Left ventricle myocardium superior (tissue), 1 donor: ENCODE data around the gene GYPC. TPM values are rescaled to one million over a fixed set of nuclear protein-coding genes. Genes with fewer than 3 reads are reported as not detected.
"Not testable (repeated sequence)": the region's sequence is repeated elsewhere in the genome, so short reads cannot be mapped to it uniquely, and the experiment has no call there.

Source experiments
- ATAC-seq: fragments of 200-7000 bp; cut with Tn5 transposase; one replicate; pipeline ENCODE4 v1.9.1; 2020; ENCODE audit warnings: mild to moderate bottlenecking, moderate library complexity
- DNase-seq: peaks from one replicate; pipeline ENCODE4 v3.0.0-alpha.2; 2020
- intact Hi-C: fragments of 100-400 bp; cut with micrococcal nuclease; formaldehyde crosslinking; loops from one replicate; pipeline ENCODE4 v1.11.0; 2022
- total RNA-seq: library from RNA; stranded (reverse); fragmentation: NEBNext Ultra II Directional; extraction: Animal tissue kit (Norgen Biotek cat#: 25700); gene quantifications from one replicate; pipeline ENCODE4 v1.2.1, GENCODE V29; 2021
- donor health status: DM: no; HTN: yes; CAD: no; lungs with severe emphysema.

GYPC gene
- total RNA-seq, 1 donor from 2014 or later, result 114 TPM

DNA sequence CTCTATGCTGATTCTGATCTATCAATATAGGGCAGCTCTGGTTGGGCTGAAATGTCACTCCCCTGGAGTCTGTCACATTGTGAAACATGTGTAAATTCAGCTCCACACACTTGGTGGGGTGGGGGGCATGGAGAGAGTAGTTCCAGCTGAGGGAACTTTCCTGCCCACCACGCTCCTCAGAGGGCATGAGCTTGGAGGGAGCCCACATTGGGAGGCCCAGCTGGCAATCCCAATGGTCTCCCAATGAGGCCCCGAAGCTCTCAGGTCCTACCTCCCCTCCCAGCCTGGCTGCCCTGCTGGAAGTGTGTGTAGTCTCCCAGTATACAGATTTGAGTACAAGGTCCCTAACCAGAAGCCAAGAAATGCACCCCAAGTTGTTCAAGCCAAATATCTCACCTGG lies 31.5 kb downstream of the GYPC start:
- no peak for DNase-seq
- intact Hi-C loops, result no loop called here
- ATAC-seq, result no peak

DNA sequence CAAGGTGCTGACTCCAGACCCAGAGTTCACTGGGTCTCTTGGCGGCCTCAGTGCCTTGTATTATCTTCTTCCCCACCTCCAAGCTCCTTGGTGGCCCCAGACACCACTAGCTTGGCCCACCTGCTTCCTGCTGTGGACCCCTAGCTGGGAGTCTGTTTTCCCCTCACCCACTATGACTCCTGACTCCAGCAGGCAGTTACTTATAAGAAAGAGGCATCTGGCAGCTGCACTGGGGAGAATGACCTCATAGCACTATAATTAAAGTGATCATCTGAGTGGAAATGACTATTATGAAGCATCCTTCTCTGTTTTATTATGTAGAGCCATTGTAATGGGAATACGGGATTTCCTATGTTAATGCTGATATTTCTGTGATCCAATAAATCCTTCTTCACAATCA lies 32.6 kb downstream of the GYPC start:
- intact Hi-C loops, DNase-seq: not testable (repeated sequence)
- peak; percentile 76 for ATAC-seq

DNA sequence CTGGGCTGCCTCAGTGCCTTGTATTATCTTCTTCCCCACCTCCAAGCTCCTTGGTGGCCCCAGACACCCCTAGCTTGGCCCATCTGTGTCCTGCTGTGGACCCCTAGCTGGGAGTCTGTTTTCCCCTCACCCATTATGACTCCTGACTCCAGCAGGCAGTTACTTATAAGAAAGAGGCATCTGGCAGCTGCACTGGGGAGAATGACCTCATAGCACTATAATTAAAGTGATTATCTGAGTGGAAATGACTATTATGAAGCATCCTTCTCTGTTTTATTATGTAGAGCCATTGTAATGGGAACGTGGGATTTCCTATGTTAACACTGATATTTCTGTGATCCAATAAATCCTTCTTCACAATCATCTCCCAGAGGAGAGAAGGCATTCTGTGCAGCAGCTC lies 36.3 kb downstream of the GYPC start:
- peak; percentile 54 for ATAC-seq
- intact Hi-C loops, DNase-seq: not testable (repeated sequence)

DNA sequence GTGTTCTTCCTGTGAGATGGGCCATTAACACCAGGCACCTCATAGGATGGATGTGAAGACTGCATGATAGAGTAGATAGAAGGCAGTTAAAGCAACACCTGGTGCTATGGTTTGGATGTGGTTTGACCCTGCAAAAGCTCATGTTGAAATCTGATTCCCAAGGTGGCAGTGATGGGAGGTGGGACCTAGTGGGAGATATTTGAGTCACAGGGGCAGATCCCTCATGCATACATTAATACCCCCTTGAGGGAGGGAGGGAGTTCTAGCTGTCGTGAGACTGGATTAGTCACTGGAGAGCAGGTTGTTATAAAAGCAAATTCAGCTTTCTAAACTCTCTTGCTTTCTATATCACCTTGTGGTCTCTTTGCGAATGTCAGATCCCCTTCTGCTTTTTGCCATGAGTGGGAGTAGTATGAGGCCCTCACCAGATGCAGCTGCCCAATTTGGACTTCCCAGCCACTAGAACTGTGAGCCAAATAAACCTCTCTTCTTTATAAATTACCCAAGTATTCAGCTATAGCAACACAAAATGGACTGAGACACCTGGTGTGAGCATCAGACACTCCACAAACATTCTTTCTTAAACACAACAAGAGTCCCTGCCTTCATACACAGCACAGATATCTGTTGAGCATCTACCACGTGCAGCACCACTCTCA lies 37.1 kb downstream of the GYPC start:
- intact Hi-C loops, ATAC-seq, DNase-seq: not testable (repeated sequence)

DNA sequence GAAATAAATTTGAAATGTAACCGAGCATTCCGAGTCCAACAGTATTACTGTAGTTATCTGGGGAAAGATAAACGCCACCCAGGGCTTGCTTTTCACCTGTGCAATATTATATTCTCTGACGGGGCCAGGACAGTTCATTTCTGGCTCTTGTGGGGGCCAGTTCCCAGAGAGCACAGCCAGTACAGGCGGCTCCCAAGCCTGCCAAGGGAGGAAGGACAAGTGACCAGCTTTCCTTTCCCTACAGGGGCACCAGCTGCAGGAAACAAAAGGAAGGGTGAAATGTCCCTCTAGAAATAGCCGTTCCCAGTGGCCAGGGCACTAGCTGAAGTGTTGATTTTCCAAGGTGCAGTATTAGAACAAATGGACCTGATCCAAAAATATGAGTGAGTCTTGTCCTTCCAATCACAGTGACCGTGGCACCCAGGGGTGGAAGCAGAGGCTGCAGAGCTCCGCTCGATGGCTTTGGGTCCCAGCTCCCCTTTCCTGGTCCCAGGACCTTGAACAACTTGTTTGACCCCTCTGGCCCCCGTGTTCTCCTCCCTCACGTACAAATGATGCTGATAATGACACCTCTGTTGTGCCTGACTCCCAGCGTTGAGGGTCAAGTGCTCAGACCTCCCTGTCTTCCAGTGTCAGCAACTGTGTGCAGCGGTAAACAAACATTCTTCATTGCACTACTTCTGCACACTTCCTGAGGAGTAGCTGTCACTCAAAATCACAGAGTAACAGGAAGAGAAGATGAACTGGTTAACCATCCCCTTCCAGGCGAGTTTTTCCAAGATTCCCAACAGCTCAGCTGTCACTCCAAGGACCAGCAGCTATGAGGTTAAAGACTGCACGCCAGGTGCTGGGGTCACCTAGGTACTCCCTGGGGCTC lies 40.9 kb downstream of the GYPC start:
- DNase-seq (peak; percentile 42), ATAC-seq (peak; percentile 74)
- intact Hi-C loops, result no loop called here

DNA sequence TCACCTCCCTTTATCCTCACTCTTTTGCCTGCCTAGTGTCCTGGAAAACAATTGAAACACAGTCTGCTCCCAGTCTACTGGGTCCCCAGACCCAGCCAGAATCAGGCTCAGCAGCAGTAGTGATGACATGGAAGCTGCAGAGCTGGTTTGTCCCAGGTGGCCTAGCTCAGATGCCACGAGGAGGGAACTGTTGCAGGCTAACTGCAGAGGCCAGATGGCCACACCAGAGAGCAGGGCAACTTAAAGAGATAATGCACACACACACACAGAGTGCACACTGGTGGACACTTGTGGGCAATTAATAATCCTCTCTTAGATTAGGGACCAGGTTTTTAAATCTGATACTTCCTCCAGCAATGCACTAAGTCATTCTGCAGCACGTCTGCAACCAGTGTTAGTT lies 42.4 kb downstream of the GYPC start:
- ATAC-seq (no peak), DNase-seq (no peak)
- intact Hi-C loops, result no loop called here

DNA sequence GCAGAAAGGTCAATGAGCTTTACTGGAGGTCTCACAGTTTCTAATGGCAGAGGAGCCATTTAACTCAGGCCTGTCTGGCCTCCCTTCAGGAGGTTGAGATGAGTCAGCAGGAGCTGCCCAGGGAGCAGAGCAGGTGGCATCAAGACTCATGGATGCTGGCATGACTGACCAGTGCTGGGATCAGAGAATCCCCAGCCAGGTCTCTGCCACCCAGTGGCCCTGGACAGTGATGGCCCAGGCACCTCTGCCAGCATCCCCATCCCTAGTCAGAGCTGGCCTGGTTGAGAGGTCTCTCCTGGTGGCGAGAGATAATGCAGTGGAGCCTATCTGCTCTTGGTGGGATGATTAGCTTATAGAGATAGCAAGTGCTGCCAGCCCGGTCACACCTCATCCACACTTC lies 43.1 kb downstream of the GYPC start:
- ATAC-seq, result no peak
- intact Hi-C loops, result no loop called here
- no peak for DNase-seq

DNA sequence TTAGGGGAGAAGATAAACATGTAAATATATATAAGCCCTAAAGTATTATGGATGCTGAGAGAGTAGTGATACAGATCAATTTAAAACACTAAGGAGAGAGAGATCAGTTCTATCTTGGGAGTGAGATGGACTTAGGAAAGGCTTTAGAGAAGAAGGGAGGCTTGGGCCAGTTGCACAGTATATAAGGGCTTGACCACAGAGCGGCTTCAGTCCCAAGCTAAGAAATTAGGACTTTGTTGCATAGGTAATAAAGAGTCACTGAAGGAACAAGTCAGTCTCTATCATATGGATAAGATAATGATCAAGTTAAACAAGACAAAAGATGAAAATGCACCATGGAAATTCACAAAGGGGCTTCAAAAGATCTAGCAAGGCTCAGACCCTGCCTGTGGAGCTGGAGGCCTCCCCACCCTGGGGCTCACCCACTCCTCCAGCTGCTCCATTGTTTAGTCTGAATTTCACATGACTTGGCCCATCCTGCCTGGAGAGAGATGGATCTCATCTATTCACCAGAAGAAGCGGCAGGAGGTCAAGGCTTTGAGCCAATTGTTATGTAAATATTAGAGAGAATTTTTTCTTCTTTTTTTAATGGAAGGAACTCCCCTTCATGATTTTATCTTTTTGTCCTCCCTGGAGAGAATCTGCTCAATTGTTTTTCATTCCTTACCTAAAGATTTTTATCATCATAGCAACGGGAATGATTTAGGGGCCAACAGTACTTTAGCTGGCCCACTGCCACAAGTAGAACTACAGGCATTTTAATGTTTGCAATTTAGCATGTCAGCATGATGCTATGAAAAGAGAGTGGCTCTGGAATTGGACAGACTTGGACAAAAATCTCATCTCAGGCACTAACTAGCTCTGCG lies 44.0 kb downstream of the GYPC start:
- intact Hi-C loops, result no loop called here
- no peak for DNase-seq
- peak; percentile 41 for ATAC-seq

DNA sequence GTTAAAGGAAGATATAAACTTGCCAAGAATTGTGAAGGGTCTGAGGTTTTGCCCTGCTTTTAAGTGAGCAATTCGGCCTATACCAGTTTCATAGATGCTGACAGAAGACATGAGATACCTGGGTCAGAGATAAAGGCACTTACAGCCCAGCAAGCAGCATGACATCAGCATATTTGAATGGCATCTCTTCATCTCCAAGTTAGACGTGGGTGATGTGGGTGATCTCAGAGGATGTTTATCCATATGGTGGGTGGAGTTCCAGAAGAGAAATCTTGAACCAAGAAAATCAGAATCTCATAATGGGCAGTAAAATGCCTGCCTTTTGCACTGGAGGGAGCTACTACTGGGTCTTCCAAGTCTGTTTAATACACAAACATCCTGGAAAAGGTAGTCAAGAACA lies 44.7 kb downstream of the GYPC start:
- ATAC-seq (no peak), DNase-seq (no peak)
- intact Hi-C loops, result no loop called here

DNA sequence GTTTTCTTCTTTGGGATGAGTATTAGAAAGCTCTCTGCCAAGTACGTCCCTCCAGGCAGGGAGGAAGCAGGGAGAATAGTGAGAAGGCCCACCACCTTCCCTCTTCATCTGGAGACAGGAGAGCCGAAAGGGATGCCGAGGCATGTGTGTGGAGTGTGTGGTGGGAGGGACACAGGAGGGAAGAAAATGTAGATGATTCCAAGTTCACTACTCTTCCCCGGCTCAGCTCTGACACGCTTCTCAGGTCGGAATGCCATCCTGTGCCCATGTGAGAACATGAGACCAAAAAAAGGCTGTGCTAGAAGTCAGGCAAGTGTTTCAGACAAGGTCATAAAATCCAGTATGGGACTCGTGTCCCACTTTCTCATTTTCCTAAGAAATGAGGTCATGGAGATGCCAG lies 47.4 kb downstream of the GYPC start:
- ATAC-seq (no peak), DNase-seq (no peak)
- intact Hi-C loops, result no loop called here

DNA sequence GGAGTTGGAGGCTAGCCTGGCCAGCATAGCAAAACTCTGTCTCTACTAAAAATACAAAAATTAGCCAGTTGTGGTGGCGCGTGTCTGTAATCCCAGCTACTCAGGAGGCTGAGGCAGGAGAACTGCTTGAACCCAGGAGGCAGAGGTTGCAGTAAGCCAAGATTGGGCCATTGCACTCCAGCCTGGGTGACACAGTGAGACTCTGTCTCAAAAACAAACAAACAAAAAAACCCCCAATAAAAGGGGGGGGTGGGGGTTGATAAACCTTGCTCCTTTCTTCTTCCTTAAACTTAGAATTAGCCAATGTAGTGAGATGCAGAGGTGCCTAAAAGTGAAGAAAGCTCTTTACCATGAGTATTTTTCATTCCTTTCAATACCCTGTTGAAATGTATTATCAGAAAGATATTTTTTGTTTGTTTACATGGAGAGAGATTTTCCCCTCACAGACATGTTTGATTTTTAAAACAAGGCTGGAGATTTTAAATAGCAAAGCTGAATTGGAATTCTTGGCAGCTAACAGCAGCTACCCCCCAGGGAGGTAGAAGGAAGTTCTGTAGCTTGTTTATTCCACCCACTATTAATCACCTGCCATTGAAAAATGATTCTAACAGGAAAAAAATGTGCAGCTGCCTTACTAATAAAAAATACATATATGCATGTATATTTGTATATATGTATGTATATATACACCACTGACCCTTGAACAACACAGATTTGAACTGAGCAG lies 48.6 kb downstream of the GYPC start:
- no peak for ATAC-seq
- DNase-seq, result no peak
- intact Hi-C loops, result no loop called here

DNA sequence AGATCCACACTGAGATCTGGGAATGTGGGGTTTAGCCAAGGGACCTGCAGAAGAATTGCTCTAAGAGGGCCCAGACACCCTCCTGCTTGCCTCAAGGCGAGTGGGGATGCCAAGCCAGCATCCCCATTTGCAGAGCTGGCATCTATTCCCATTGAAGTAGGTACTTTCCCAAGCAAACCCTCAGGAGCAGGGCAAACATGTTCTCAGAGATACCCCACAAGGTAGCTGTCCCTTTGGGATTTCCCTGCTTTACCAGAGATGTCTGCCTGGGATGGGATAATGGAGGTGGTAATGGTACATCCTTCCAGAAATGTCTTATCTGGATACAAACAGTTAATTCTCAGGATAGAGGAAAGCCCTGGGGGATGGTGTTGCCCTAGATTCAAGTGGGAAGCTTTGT lies 51.2 kb downstream of the GYPC start:
- DNase-seq (no peak), ATAC-seq (no peak)
- intact Hi-C loops, result no loop called here

DNA sequence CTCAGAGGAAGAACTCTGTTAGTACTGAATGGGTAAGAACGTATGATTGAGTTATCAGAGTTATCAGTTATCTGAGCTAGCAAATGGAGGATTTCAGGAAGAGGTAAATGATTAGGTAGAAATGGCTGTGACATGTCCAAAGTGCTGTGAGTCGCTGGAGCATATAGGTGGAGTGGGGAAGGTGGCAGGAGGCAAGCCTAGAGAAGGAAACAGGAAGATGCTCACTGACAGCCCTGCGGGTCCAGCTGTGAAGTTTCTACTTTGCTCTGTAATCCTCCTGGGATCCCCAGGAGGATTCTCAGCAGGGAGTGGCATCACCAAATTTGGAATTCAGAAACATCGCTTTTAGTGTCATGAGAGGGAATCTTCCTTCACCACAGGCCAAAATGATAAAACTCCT lies 52.0 kb downstream of the GYPC start:
- no peak for DNase-seq
- ATAC-seq, result no peak
- intact Hi-C loops, result no loop called here

DNA sequence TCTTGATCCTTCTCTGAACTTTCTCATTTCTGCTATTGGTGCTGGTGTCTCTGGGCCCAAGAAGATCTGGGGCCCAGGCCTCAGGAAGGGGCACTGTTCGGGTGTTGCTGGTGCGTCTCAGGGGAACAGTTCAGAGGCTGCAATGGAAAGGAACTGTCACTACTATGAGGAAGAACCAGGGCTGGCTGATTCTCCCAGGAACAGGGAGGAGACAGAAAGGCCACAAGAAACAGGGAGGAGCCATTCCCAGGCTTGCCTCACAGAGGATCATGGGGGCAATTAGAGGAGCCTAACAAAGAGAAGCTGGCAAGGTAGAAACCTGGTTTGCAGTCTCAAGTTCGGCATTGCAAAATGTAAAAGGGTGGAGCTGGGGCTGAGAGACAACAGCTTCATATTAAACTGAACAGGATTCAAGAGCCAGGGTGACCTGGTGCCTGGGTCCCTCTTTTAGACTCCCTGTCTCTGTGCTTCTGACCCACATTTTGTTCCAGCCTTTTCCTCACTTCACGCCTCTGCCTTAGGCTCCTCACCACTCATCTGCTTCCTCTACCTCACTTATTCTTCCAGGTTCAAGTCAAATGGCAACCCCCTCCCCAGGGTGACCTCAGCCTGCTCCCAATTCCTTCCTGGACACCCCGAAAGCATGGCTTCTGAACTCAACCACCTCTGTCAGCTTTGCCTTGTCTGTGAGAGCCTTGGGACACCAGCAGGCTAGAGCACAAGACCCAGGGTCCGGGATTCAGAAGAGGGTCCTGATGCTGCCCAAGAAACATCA lies 58.4 kb downstream of the GYPC start:
- ATAC-seq (peak; percentile 60), DNase-seq (no peak)
- intact Hi-C loops, result no loop called here

DNA sequence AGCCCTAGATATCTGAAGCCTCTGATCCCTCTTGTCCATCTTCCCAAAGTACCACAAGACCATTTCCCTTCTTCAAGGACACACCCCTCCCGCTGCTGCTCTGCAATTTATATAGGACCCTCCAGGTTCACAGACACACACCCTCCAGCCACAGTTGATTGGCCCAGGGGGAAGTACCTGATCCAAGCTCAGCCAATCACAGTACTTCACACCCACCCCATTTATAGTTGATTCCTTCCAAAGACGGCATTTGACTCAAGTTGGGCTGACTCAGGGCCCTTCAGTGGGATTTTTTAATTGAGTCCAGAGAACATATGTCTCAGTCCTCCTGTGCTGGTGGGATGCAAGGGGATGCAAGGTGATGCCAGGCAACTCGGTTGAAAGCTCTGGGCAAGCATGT lies 59.2 kb downstream of the GYPC start:
- no peak for DNase-seq
- intact Hi-C loops, result no loop called here
- ATAC-seq, result no peak

DNA sequence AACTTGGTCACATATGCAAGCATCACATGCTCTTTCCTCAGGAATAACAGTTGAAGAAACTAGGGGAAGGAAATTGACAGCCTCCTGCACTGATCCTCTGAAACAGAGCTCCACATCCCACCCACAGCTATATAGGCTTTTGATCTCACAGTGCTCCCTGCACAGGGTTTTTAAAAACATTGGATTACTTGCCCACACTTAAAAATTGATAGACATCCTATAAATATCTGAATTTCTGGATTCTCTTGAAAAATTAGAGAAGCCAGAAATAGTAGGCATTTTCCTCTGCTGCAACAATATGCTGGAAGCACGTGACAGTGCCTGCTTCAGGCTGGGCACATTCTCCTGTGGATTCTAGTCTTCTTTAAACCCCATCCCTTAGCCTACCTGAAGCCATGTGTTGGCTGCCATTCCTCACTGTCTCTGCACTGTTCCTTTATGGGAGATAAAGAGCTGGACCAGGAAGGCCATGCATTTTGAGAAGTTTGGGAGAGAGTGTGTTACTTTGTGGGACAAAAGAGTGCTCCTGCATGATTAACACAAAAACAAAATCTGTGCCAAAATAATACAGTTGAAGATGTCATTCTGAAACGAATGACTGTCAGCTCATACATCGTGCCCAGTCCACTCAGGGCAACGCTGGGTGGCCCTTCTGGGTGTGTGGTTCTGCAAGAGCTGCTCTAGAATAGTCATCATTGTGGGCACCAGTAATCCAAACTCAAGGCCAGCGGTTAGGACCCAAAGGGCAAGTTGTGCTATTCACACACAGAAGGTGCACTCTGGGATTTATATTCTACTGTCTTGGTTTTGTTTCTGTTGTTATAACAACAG lies 59.8 kb downstream of the GYPC start:
- no peak for ATAC-seq
- DNase-seq, result no peak

DNA sequence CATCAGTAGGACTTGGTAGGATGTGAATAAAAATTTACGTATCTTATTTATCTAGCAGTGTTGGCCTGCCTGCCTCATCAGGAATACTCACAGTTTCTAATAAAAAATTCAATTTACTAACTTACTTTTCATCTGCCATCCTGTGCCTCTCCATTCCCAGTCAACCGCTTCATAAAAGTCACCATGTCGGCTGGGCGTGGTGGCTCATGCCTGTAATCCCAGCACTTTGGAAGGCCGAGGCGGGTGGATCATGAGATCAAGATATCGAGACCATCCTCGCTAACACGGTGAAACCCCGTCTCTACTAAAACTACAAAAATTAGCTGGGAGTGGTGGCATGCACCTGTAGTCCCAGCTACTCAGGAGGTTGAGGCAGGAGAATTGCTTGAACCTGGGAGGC lies 61.3 kb downstream of the GYPC start:
- intact Hi-C loops, DNase-seq, ATAC-seq: not testable (repeated sequence)

More for the DNA sequence above, 59.8 kb downstream of the GYPC start:
- intact Hi-C loops, result no loop called here

DNA sequence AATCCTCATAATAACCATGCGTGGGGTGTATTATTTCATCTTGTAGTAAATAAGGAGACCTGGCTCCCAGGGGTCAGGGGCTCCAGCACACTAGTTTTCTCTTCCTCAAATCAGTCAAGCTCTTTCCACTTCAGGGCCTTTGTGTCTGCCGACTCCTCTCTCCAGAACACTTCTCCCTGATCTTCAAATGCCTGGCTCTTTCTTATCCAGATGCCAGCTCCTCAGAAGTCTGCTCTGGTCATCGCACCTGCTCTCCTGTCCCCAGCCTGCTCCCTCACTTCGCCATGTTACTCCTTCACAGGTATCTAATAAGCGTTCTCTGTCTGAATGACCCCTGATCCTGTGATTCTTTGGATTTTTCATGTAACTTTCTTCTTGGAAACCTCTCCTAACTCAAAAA lies 62.0 kb downstream of the GYPC start:
- DNase-seq, result no peak
- ATAC-seq, result no peak
- intact Hi-C loops, result no loop called here
